Liver (tissue), 9 donors: ENCODE measurements around the gene NCOA6. TPM values are rescaled to one million over a fixed set of nuclear protein-coding genes. Genes with fewer than 3 reads are reported as not detected.
"Not testable (repeated sequence)": the region's sequence is repeated elsewhere in the genome, so short reads cannot be mapped to it uniquely, and the experiment has no call there.

Experiments
- DNase-seq: peaks from one replicate; pipeline ENCODE4 v3.0.0-alpha.2; 2017; ENCODE audit warnings: low spot score
- H3K27ac ChIP-seq, 2 donors: one replicate each; pipeline ENCODE4 v1.7.0; 2013; ENCODE audit warnings: inconsistent platforms in 2 of 2, low read length in 2 of 2, control low read depth in 1 of 2, low read depth in 1 of 2, mild to moderate bottlenecking in 1 of 2
- H3K27me3 ChIP-seq, 4 donors: one replicate each; pipeline versions ENCODE4 v1.6.1 to v1.7.0; 2013; ENCODE audit warnings: low read length in 3 of 4, inconsistent platforms in 1 of 4, mild to moderate bottlenecking in 1 of 4, moderate library complexity in 1 of 4; ENCODE audit not compliant: control insufficient read depth in 4 of 4, insufficient read depth in 4 of 4
- H3K36me3 ChIP-seq, 4 donors: one replicate each; pipeline versions ENCODE4 v1.6.1 to v1.7.0; 2013; ENCODE audit warnings: low read length in 3 of 4, mild to moderate bottlenecking in 3 of 4, low read depth in 1 of 4, moderate library complexity in 1 of 4; ENCODE audit not compliant: control insufficient read depth in 4 of 4, insufficient read depth in 3 of 4
- H3K4me1 ChIP-seq, 4 donors: one replicate each; pipeline versions ENCODE4 v1.6.1 to v1.7.0; 2013; ENCODE audit warnings: low read length in 3 of 4, mild to moderate bottlenecking in 3 of 4, moderate library complexity in 1 of 4; ENCODE audit not compliant: control insufficient read depth in 4 of 4, insufficient read depth in 4 of 4
- H3K4me3 ChIP-seq, 3 donors: one replicate each; pipeline versions ENCODE4 v1.6.1 to v1.7.0; 2013; ENCODE audit warnings: low read length in 3 of 3, control low read depth in 1 of 3, low read depth in 1 of 3, mild to moderate bottlenecking in 1 of 3
- H3K9ac ChIP-seq, 2 donors: one replicate each; pipeline ENCODE4 v1.7.0; 2013; ENCODE audit warnings: low read length in 2 of 2, mild to moderate bottlenecking in 2 of 2, moderate library complexity in 2 of 2, control low read depth in 1 of 2, low read depth in 1 of 2
- H3K9me3 ChIP-seq, 4 donors: one replicate each; pipeline versions ENCODE4 v1.6.1 to v1.7.0; 2013; ENCODE audit warnings: low read length in 3 of 4; ENCODE audit not compliant: control insufficient read depth in 4 of 4
- ATF3 ChIP-seq: IDR thresholded peaks from 2 replicates; pipeline ENCODE4 v1.6.1; 2016; ENCODE audit warnings: antibody characterized with exemption
- EGR1 ChIP-seq, 2 donors: IDR thresholded peaks; 2 replicates each; pipeline ENCODE4 v1.6.1; 2016 to 2018; ENCODE audit warnings: antibody characterized with exemption in 2 of 2, low read depth in 2 of 2
- FOXA1 ChIP-seq: IDR thresholded peaks from 2 replicates; pipeline ENCODE4 v1.6.1; 2016; ENCODE audit warnings: antibody characterized with exemption
- HNF4A ChIP-seq, 2 donors: conservative IDR thresholded peaks; 2 replicates each; pipeline ENCODE4 v1.6.1; 2016; ENCODE audit warnings: antibody characterized with exemption in 2 of 2, mild to moderate bottlenecking in 2 of 2
- MAX ChIP-seq: IDR thresholded peaks from 2 replicates; pipeline ENCODE4 v1.6.1; 2016; ENCODE audit warnings: antibody characterized with exemption
- NR2F2 ChIP-seq: IDR thresholded peaks from 2 replicates; pipeline ENCODE4 v1.6.1; 2016; ENCODE audit warnings: antibody characterized with exemption
- RXRA ChIP-seq, 2 donors: IDR thresholded peaks; 2 replicates each; pipeline ENCODE4 v1.6.1; 2017 to 2018; ENCODE audit warnings: antibody characterized with exemption in 2 of 2, mild to moderate bottlenecking in 1 of 2
- SP1 ChIP-seq: IDR thresholded peaks from 2 replicates; pipeline ENCODE4 v1.6.1; 2018; ENCODE audit warnings: antibody characterized with exemption, mild to moderate bottlenecking
- YY1 ChIP-seq: IDR thresholded peaks from 2 replicates; pipeline ENCODE4 v1.6.1; 2016; ENCODE audit warnings: antibody characterized with exemption, mild to moderate bottlenecking
- ZBTB33 ChIP-seq: IDR thresholded peaks from 2 replicates; pipeline ENCODE4 v1.6.1; 2016; ENCODE audit warnings: antibody characterized with exemption
- WGBS: extraction: QIAGEN DNeasy Blood & Tissue Kit; methylation state at CpG from one replicate; pipeline ENCODE4 v1.1.7; 2013; 5-methylcytosine and 5-hydroxymethylcytosine counted together
- polyA plus RNA-seq, 2 donors: library from polyadenylated mRNA; stranded (reverse) in 1 of 2; unstranded in 1 of 2; fragments of 200-250 nt in 1 of 2; fragments of >200 nt in 1 of 2; fragmentation: Nextera tagmentation in 1 of 2; extraction: Ambion mirVana in 1 of 2; gene quantifications; one replicate each; pipeline versions ENCODE4 v1.2.1 to v1.2.3, GENCODE V29; 2013 to 2015
- total RNA-seq, 2 donors: library from RNA; depleted of rRNA; stranded (reverse); fragments of >200 nt; gene quantifications; one replicate each; pipeline ENCODE4 v1.2.3, GENCODE V29; 2014
- donor health status: healthy.
- donor health status: healthy.
- donor health status: healthy.
- donor health status: healthy.
- donor health status: healthy.

Gene NCOA6
- total and polyA plus RNA-seq, 4 donors = 5.4 to 13.1 (median 6.2) TPM

GRCh38 chr20:34815636-34816035 lies 9.8 kb downstream of the NCOA6 start (continued):
- TF ChIP-seq SP1 (no peak), MAX (no peak)

GRCh38 chr20:34808583-34808982 lies 16.9 kb downstream of the NCOA6 start:
- TF ChIP-seq SP1 (no peak), ATF3 (no peak), HNF4A (conservative IDR thresholded peaks at IDR 0.05) (no peak), YY1 (no peak), FOXA1 (no peak), EGR1 (IDR thresholded peaks at IDR 0.05; ENCODE audit: low read depth in 2 of 2) (no peak), ZBTB33 (no peak)
- Histone ChIP-seq H3K4me1 (peaks cover 0 to 4% (median 1%) of the 10 kb centered on the region in 4 donors), H3K36me3 (no peaks in the 10 kb centered on the region), H3K9ac (no peak overlapping the region), H3K27me3 (no peaks in the 10 kb centered on the region), H3K9me3 (no peaks in the 10 kb centered on the region), H3K27ac (no peak overlapping the region), H3K4me3 (no peak overlapping the region)
- 93% methylated on average over 5 of the region's 5 CpGs for WGBS
- DNase-seq = no peak

- 86% methylated on average over 8 of the region's 8 CpGs for WGBS
- not testable (repeated sequence) for DNase-seq, H3K36me3 ChIP-seq, H3K27me3 ChIP-seq, H3K9me3 ChIP-seq, H3K4me3 ChIP-seq, H3K27ac ChIP-seq, H3K4me1 ChIP-seq, H3K9ac ChIP-seq
Observed at GRCh38 chr20:34807944-34808465, 17.4 kb downstream of the NCOA6 start.

- no peak for TF ChIP-seq MAX
- no peak for TF ChIP-seq NR2F2
- no peak for TF ChIP-seq RXRA (IDR thresholded peaks at IDR 0.05)
- Histone ChIP-seq H3K27ac (no peak overlapping the region), H3K27me3 (no peaks in the 10 kb centered on the region), H3K9me3 (no peaks in the 10 kb centered on the region), H3K9ac (no peak overlapping the region), H3K36me3 (no peaks in the 10 kb centered on the region), H3K4me1 (peaks cover 0 to 6% (median 4%) of the 10 kb centered on the region in 4 donors), H3K4me3 (no peak overlapping the region)
- no peak for DNase-seq
Observed at GRCh38 chr20:34806255-34806654, 19.2 kb downstream of the NCOA6 start.
